Activated naive CD8-positive, alpha-beta T cell (primary cell): ENCODE results near the gene GCN1.
A peak's percentile ranks its signal among the peaks of the same experiment; 100 is the strongest.
"Not testable (repeated sequence)": the region's sequence is repeated elsewhere in the genome, so short reads cannot be mapped to it uniquely, and the experiment has no call there.

Source experiments
- H3K27ac Mint-ChIP-seq: one replicate; pipeline ENCODE4 v1.8.0; 2021; ENCODE audit warnings: mixed read lengths
- H3K27me3 Mint-ChIP-seq: one replicate; pipeline ENCODE4 v1.8.0; 2021; ENCODE audit warnings: mixed read lengths
- H3K36me3 Mint-ChIP-seq: one replicate; pipeline ENCODE4 v1.8.0; 2021; ENCODE audit warnings: mixed read lengths
- H3K4me1 Mint-ChIP-seq: one replicate; pipeline ENCODE4 v1.8.0; 2021; ENCODE audit warnings: low read depth, mixed read lengths
- H3K4me3 Mint-ChIP-seq: one replicate; pipeline ENCODE4 v1.8.0; 2021; ENCODE audit warnings: mild to moderate bottlenecking, mixed read lengths
- H3K9me3 Mint-ChIP-seq: one replicate; pipeline ENCODE4 v1.8.0; 2021; ENCODE audit warnings: low read depth, mixed read lengths

The GCN1 gene

DNA sequence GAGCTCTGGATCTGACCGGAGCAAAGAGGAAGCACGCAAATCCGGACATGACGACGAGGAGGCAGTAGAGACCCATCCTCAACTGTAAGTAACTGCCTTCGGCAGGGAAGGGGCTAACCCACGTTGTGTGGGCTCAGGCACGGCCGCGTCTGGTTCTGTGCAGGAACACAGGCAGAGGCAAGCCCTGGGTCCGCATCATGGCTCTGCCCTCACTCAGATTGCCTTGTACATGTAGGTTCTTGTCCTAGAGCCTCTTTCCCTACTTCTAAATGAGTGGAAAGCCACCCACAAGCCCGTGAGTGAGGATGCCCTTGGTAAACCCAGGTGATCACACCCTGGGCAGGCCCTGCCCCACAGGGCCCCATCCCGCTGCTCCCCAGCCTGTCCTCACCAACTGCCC is 15.3 kb upstream of the GCN1 start:
- Mint-ChIP-seq H3K4me3 (no peak overlapping the region), H3K27ac (no peak overlapping the region), H3K36me3 (no peaks in the 10 kb centered on the region), H3K4me1 (no peaks in the 10 kb centered on the region), H3K27me3 (no peaks in the 10 kb centered on the region), H3K9me3 (no peaks in the 10 kb centered on the region)

DNA sequence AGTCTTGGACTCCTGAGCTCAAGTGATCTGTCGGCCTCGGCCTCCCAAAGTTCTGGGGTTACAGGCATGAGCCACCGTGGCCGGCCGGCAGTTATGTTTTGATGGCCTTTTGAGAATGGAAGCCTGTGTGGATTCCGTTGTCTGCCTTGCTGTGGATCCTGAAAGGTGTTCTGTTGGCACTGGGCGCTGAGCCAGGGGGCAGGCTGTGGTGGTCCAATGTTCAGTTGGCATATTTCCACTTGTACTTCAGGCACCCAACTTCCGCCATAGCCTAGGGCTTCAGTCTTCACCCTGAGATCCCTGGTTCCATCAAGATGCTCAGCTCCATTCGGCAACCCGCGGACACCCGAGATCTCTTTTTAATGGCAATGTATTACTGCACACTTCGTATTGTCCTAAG is 12.7 kb upstream of the GCN1 start:
- H3K36me3 Mint-ChIP-seq = no peaks in the 10 kb centered on the region
- H3K27me3 Mint-ChIP-seq = no peaks in the 10 kb centered on the region
- H3K4me3 Mint-ChIP-seq = no peak overlapping the region
- H3K9me3 Mint-ChIP-seq = no peaks in the 10 kb centered on the region
- H3K27ac Mint-ChIP-seq = no peak overlapping the region
- H3K4me1 Mint-ChIP-seq = peaks cover 2% of the 10 kb centered on the region

GRCh38 chr12:120206781-120207180 is 12.3 kb upstream of the GCN1 start:
- not testable (repeated sequence) for H3K27me3 Mint-ChIP-seq, H3K27ac Mint-ChIP-seq, H3K9me3 Mint-ChIP-seq, H3K4me1 Mint-ChIP-seq, H3K36me3 Mint-ChIP-seq, H3K4me3 Mint-ChIP-seq

GRCh38 chr12:120206228-120206627 is 11.7 kb upstream of the GCN1 start:
- Mint-ChIP-seq H3K4me3 (no peak overlapping the region), H3K36me3 (no peaks in the 10 kb centered on the region), H3K27me3 (no peaks in the 10 kb centered on the region), H3K9me3 (no peaks in the 10 kb centered on the region), H3K4me1 (peaks cover 4% of the 10 kb centered on the region), H3K27ac (no peak overlapping the region)

- no peaks in the 10 kb centered on the region for H3K27me3 Mint-ChIP-seq
- no peak overlapping the region for H3K4me3 Mint-ChIP-seq
- H3K36me3 Mint-ChIP-seq = peaks cover 11% of the 10 kb centered on the region
- H3K4me1 Mint-ChIP-seq = peaks cover 12% of the 10 kb centered on the region
- H3K27ac Mint-ChIP-seq = no peak overlapping the region
- H3K9me3 Mint-ChIP-seq = no peaks in the 10 kb centered on the region
Measured at GRCh38 chr12:120204171-120204570, 9.7 kb upstream of the GCN1 start.

DNA sequence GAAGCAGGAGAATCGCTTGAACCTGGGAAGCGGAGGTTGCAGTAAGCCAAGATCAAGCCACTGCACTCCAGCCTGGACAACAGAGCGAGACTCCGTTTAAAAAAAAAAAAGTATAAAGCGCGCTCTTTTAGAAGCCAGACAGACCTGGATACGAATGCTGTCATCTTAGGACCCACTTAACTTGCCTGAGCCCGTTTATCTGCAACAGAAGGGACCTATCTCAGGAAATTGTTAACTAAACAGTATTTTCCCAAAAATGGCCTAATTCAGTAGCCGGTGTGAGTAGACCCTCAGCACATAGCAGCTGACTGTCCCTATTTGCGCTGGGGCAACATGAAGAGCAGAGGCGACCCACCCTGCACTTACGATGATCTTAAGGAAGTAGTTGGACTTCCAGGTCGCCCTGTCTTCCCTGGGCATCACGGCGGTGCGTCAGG is 5.9 kb upstream of the GCN1 start:
- Mint-ChIP-seq H3K9me3 (no peaks in the 10 kb centered on the region), H3K36me3 (peaks cover 23% of the 10 kb centered on the region), H3K27me3 (no peaks in the 10 kb centered on the region), H3K4me3 (peak overlapping the region; percentile 99), H3K4me1 (peaks cover 38% of the 10 kb centered on the region), H3K27ac (peak overlapping the region; percentile 99)

DNA sequence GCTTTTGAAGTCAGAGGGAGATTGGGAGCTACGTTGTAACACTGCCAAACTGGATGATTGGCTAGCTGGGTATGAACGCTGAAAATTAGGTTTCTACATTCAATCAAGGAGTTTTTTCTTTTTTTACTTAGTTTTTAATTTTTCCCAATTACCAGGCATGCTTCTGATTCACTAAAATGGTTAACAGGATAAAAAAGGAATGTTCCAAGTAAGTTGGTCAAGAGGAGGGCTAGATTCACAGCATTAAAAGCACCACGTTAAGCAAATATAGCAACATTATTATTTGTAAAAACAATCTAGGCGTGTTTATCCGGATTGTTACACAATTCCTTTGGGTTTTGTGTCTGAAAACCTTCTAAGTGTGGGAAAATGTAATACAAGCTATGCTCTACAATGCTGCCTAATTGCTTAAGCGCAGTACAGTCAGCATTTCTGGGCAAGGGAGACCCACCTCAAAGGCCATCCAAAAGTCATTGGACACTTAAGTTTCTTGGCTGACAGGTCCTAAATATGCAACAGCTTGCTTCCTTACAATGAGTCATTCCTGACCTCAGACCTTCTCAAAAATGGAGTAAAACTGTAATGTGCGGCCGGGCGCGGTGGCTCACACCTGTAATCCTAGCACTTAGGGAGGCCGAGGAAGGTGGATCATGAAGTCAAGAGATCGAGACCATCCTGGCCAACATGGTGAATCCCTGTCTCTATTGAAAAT is 5.2 kb upstream of the GCN1 start:
- Mint-ChIP-seq H3K4me1 (peaks cover 43% of the 10 kb centered on the region), H3K27ac (peak overlapping the region; percentile 99), H3K4me3 (peak overlapping the region; percentile 99), H3K27me3 (no peaks in the 10 kb centered on the region), H3K36me3 (peaks cover 23% of the 10 kb centered on the region), H3K9me3 (no peaks in the 10 kb centered on the region)

GRCh38 chr12:120199025-120199424 is 4.5 kb upstream of the GCN1 start:
- no peaks in the 10 kb centered on the region for H3K9me3 Mint-ChIP-seq
- H3K4me3 Mint-ChIP-seq = peak overlapping the region; percentile 99
- no peaks in the 10 kb centered on the region for H3K27me3 Mint-ChIP-seq
- peak overlapping the region; percentile 99 for H3K27ac Mint-ChIP-seq
- peaks cover 23% of the 10 kb centered on the region for H3K36me3 Mint-ChIP-seq
- H3K4me1 Mint-ChIP-seq = peaks cover 43% of the 10 kb centered on the region

- Mint-ChIP-seq H3K9me3 (no peaks in the 10 kb centered on the region), H3K36me3 (peaks cover 23% of the 10 kb centered on the region), H3K27ac (peak overlapping the region; percentile 99), H3K27me3 (no peaks in the 10 kb centered on the region), H3K4me1 (peaks cover 48% of the 10 kb centered on the region), H3K4me3 (peak overlapping the region; percentile 99)
Measured at GRCh38 chr12:120197542-120197887, 3.0 kb upstream of the GCN1 start.

DNA sequence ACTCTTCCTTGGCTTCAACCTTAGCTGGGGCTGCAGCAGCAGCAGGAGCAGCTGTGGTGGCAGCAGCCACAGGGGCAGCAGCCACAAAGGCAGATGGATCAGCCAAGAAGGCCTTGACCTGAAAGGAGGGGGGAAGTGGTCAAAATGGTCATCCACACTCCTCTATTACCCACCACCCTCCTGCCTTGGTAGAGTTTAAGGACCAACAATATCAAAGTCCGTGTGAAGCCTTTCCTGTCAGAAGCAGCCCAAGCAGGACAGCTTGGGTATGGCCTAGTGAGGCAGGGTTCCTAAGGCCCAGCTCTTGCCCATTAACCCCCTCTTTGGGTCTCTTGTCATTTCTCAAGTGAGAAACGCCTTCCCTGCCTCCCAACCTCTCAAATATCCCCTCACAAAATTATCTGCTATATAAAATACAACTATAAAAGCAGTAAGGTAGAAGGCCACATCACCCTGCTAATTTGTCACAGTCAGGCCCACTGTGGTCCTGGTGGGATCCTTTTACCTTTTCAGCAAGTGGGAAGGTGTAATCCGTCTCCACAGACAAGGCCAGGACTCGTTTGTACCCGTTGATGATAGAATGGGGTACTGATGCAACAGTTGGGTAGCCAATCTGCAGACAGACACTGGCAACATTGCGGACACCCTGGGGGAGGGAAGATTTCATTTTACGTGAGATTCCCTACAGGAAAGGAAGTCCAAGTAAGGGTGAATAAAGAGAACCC is 2.5 kb upstream of the GCN1 start:
- Mint-ChIP-seq H3K27ac (peak overlapping the region; percentile 99), H3K36me3 (peaks cover 23% of the 10 kb centered on the region), H3K4me1 (peaks cover 48% of the 10 kb centered on the region), H3K4me3 (peak overlapping the region; percentile 99)
- H3K9me3 Mint-ChIP-seq, H3K27me3 Mint-ChIP-seq: not testable (repeated sequence)

- H3K4me3 Mint-ChIP-seq = peak overlapping the region; percentile 99
- peaks cover 52% of the 10 kb centered on the region for H3K4me1 Mint-ChIP-seq
- H3K27ac Mint-ChIP-seq = peak overlapping the region; percentile 73
- H3K27me3 Mint-ChIP-seq = no peaks in the 10 kb centered on the region
- H3K36me3 Mint-ChIP-seq = peaks cover 23% of the 10 kb centered on the region
- no peaks in the 10 kb centered on the region for H3K9me3 Mint-ChIP-seq
Measured at GRCh38 chr12:120196363-120196762, 1.8 kb upstream of the GCN1 start.

DNA sequence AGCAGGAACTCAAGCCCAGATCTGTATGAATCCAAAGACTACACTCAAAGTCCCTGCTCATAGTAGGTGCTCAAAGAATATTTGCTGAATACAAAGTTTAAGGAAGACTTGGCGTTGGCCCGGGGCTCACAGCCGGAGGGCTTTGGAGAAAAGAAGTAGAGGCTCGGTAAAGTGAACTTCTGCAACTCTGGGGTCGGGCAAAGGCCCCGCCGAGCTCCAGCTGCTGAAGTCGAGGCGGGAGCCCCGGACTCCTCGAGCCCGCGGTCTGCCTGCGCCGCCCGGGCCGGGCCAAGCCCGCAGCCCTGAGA is 335 bp downstream of the GCN1 start:
- Mint-ChIP-seq H3K36me3 (peaks cover 13% of the 10 kb centered on the region), H3K27ac (peak overlapping the region; percentile 95), H3K27me3 (no peaks in the 10 kb centered on the region), H3K4me1 (peaks cover 53% of the 10 kb centered on the region), H3K4me3 (peak overlapping the region; percentile 96), H3K9me3 (no peaks in the 10 kb centered on the region)

- H3K9me3 Mint-ChIP-seq, H3K27me3 Mint-ChIP-seq, H3K36me3 Mint-ChIP-seq, H3K27ac Mint-ChIP-seq: not testable (repeated sequence)
- peaks cover 46% of the 10 kb centered on the region for H3K4me1 Mint-ChIP-seq
- H3K4me3 Mint-ChIP-seq = peak overlapping the region; percentile 96
Measured at GRCh38 chr12:120193286-120193685, 1.2 kb downstream of the GCN1 start.

DNA sequence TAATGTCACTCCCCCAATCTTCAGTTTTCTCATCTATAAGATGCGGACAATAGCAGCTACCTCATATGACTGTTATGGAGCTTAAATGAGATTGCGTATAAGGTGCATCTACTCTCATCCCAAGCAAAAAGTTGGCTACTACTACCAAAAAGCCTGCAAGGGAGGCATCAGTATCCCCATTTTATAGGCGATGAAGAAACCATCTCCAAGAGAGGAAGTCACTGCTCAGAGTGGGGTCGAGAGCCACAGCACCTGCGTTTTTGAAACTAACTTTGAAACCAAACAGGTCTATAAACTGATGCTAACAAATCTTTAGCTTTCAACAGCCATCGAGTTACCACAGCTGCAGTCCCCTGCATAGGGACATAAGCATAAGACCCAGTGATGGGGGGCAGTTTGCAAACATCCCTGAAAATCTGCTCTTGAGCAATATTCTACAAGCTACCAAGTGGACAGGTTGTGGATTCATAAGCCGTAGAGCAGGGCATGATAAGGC is 3.5 kb downstream of the GCN1 start:
- H3K27me3 Mint-ChIP-seq = no peaks in the 10 kb centered on the region
- no peaks in the 10 kb centered on the region for H3K9me3 Mint-ChIP-seq
- H3K36me3 Mint-ChIP-seq = peaks cover 3% of the 10 kb centered on the region
- peaks cover 37% of the 10 kb centered on the region for H3K4me1 Mint-ChIP-seq
- no peak overlapping the region for H3K27ac Mint-ChIP-seq
- no peak overlapping the region for H3K4me3 Mint-ChIP-seq

GRCh38 chr12:120190386-120190785 is 4.1 kb downstream of the GCN1 start:
- H3K4me1 Mint-ChIP-seq = peaks cover 33% of the 10 kb centered on the region
- H3K36me3 Mint-ChIP-seq = peaks cover 3% of the 10 kb centered on the region
- no peak overlapping the region for H3K27ac Mint-ChIP-seq
- H3K9me3 Mint-ChIP-seq = no peaks in the 10 kb centered on the region
- H3K4me3 Mint-ChIP-seq = no peak overlapping the region
- no peaks in the 10 kb centered on the region for H3K27me3 Mint-ChIP-seq

DNA sequence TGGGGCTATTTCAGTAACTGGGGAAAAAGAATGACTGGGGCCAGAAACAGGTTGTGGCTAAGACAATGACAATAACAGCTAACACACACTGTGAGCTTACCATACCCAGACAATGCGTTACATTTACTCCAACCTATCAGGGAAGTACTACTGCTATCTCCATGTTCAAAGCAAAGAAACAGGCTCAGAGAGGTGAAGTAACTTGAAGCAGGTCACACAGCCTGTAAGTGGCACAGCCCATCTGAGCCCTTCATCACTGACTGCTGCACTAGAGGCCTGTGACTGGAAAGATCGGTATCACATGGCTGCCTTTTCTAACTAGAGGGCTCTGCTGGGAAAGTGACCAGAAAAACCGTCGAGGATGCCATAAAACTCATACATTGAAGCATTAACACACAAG is 7.9 kb downstream of the GCN1 start:
- Mint-ChIP-seq H3K4me3 (no peak overlapping the region), H3K36me3 (peaks cover 7% of the 10 kb centered on the region), H3K9me3 (no peaks in the 10 kb centered on the region), H3K27ac (no peak overlapping the region), H3K4me1 (peaks cover 22% of the 10 kb centered on the region), H3K27me3 (no peaks in the 10 kb centered on the region)
